Right lung (tissue), 5 donors: ENCODE measurements around the gene MMS19. TPM values are rescaled to one million over a fixed set of nuclear protein-coding genes. Genes with fewer than 3 reads are reported as not detected.
"Not testable (repeated sequence)": the region's sequence is repeated elsewhere in the genome, so short reads cannot be mapped to it uniquely, and the experiment has no call there.

Source experiments
- DNase-seq, 2 donors: peaks; one replicate each; pipeline ENCODE4 v3.0.0-alpha.2; 2013
- polyA plus RNA-seq, 5 donors: library from polyadenylated mRNA; unstranded; fragments of 120-200 nt; gene quantifications; one replicate each; pipeline versions ENCODE4 v1.2.1 to v1.2.3, GENCODE V29; 2013; ENCODE audit warnings: inconsistent platforms in 1 of 5, low replicate concordance in 1 of 5; ENCODE audit not compliant: insufficient read length in 5 of 5, insufficient read depth in 1 of 5

MMS19 gene
- polyA plus RNA-seq, 5 donors = 89.7 to 100 (median 92.1) TPM

- no peak for DNase-seq
These were observed 8.2 kb upstream of the MMS19 start for GRCh38 chr10:97506199-97506991.

- DNase-seq = no peak
These were observed 6.9 kb upstream of the MMS19 start for GRCh38 chr10:97505152-97505551.

- no peak for DNase-seq
These were observed 5.2 kb upstream of the MMS19 start for GRCh38 chr10:97503406-97503805.

GRCh38 chr10:97502916-97503315 is 4.7 kb upstream of the MMS19 start:
- no peak for DNase-seq

- DNase-seq = no peak
These were observed 2.0 kb upstream of the MMS19 start for GRCh38 chr10:97500297-97500575.

GRCh38 chr10:97499561-97500296 is 1.5 kb upstream of the MMS19 start:
- no peak for DNase-seq

GRCh38 chr10:97498841-97499560 is 779 bp upstream of the MMS19 start, which contains the start of gene UBTD1:
UBTD1 (plus strand) TSS chr10:97498924; CDS start chr10:97499204, 280 bp downstream.
- no peak for DNase-seq

- no peak for DNase-seq
These were observed 598 bp downstream of the MMS19 start for GRCh38 chr10:97497572-97498075.

- DNase-seq = no peak
These were observed 3.2 kb downstream of the MMS19 start for GRCh38 chr10:97494863-97495506.

- DNase-seq = no peak
These were observed 4.1 kb downstream of the MMS19 start for GRCh38 chr10:97494151-97494550.

- DNase-seq = no peak
These were observed 7.6 kb downstream of the MMS19 start for GRCh38 chr10:97490592-97490991.

GRCh38 chr10:97485647-97486281 is 12.5 kb downstream of the MMS19 start:
- no peak for DNase-seq

GRCh38 chr10:97483921-97484320 is 14.3 kb downstream of the MMS19 start:
- no peak for DNase-seq

- DNase-seq = no peak
These were observed 14.7 kb downstream of the MMS19 start for GRCh38 chr10:97483506-97483905.

- DNase-seq = no peak
These were observed 15.8 kb downstream of the MMS19 start for GRCh38 chr10:97482381-97482780.

- no peak for DNase-seq
These were observed 17.2 kb downstream of the MMS19 start for GRCh38 chr10:97481071-97481470.

GRCh38 chr10:97479939-97480338 is 18.3 kb downstream of the MMS19 start:
- DNase-seq = no peak

- DNase-seq = not testable (repeated sequence)
These were observed 18.8 kb downstream of the MMS19 start for GRCh38 chr10:97479410-97479809.

- DNase-seq = no peak
These were observed 22.2 kb downstream of the MMS19 start for GRCh38 chr10:97475936-97476594.

GRCh38 chr10:97474918-97475317 is 23.3 kb downstream of the MMS19 start:
- no peak for DNase-seq

- DNase-seq = not testable (repeated sequence)
These were observed 29.4 kb downstream of the MMS19 start for GRCh38 chr10:97468781-97469180.
